Smooth muscle cell (in vitro differentiated cells): ENCODE results near the gene ZDBF2. TPM values are rescaled to one million over a fixed set of nuclear protein-coding genes. Genes with fewer than 3 reads are reported as not detected.

Experiments used
- DNase-seq: peaks from one replicate; lab custom pipeline; 2025; ENCODE audit not compliant: unreplicated experiment; lab: John Stamatoyannopoulos, UW
- H2AFZ ChIP-seq: fragments of 200-600 bp; sonication (generic); 2 replicates; pipeline ENCODE4 v1.6.0; 2016; ENCODE audit warnings: antibody characterized with exemption, low read depth, mild to moderate bottlenecking
- H3F3A ChIP-seq: fragments of 200-600 bp; sonication (generic); 2 replicates; pipeline ENCODE4 v1.6.0; 2017; ENCODE audit warnings: antibody characterized with exemption, low read depth
- H3K27ac ChIP-seq: fragments of 200-600 bp; sonication (generic); 2 replicates; pipeline ENCODE4 v1.5.1; 2016; ENCODE audit warnings: low read depth, mild to moderate bottlenecking
- H3K27me3 ChIP-seq: fragments of 200-600 bp; sonication (generic); 2 replicates; pipeline ENCODE4 v1.6.1; 2016; ENCODE audit warnings: low read depth, mild to moderate bottlenecking
- H3K36me3 ChIP-seq: fragments of 200-600 bp; sonication (generic); 2 replicates; pipeline ENCODE4 v1.5.1; 2016; ENCODE audit warnings: low read depth
- H3K4me1 ChIP-seq: fragments of 200-600 bp; sonication (generic); 2 replicates; pipeline ENCODE4 v1.5.1; 2016; ENCODE audit warnings: low read depth
- H3K4me2 ChIP-seq: fragments of 200-600 bp; sonication (generic); 2 replicates; pipeline ENCODE4 v1.6.0; 2016; ENCODE audit warnings: mild to moderate bottlenecking
- H3K4me3 ChIP-seq: fragments of 200-600 bp; sonication (generic); 2 replicates; pipeline ENCODE4 v1.5.1; 2016; ENCODE audit warnings: mild to moderate bottlenecking
- H3K79me2 ChIP-seq: fragments of 200-600 bp; sonication (generic); 2 replicates; pipeline ENCODE4 v1.6.0; 2016; ENCODE audit warnings: low read depth, mild to moderate bottlenecking
- H3K9ac ChIP-seq: fragments of 200-600 bp; sonication (generic); 2 replicates; pipeline ENCODE4 v1.6.0; 2016; ENCODE audit warnings: low read depth
- H3K9me3 ChIP-seq: fragments of 200-600 bp; sonication (generic); replicated peaks from 2 replicates; pipeline ENCODE4 v1.5.1; 2016; ENCODE audit warnings: low read depth
- H4K20me1 ChIP-seq: fragments of 200-600 bp; sonication (generic); 2 replicates; pipeline ENCODE4 v1.6.0; 2016; ENCODE audit warnings: low read depth
- WGBS: methylation state at CpG from one replicate; pipeline ENCODE4 v1.1.7; 2016; ENCODE audit warnings: low lambda C conversion rate; 5-methylcytosine and 5-hydroxymethylcytosine counted together
- polyA plus RNA-seq: library from polyadenylated mRNA; unstranded; fragments of >200 nt; fragmentation: Nextera tagmentation; extraction: Ambion mirVana; gene quantifications from 2 replicates; pipeline ENCODE4 v1.2.1, GENCODE V29; 2016
- total RNA-seq: library from RNA; depleted of rRNA; stranded (reverse); fragments of >200 nt; gene quantifications from 2 replicates; pipeline ENCODE4 v1.2.3, GENCODE V29; 2014
- TF ChIP-seq, protein P1 (sequence below): fragments of 200-600 bp; sonication (generic); IDR thresholded peaks from 2 replicates; pipeline ENCODE4 v1.5.1; 2017; ENCODE audit warnings: borderline replicate concordance, mild to moderate bottlenecking, antibody characterized with exemption; ENCODE audit not compliant: insufficient read depth, poor library complexity, severe bottlenecking

Gene ZDBF2
- total and polyA plus RNA-seq, 2 experiments from 2014 or later: 2.8 to 22.7 TPM

GRCh38 chr2:206343144-206343543 lies 68.7 kb downstream of the ZDBF2 start:
- Histone ChIP-seq H3K27me3 (no peaks in the 10 kb centered on the region), H3K79me2 (no peaks in the 10 kb centered on the region), H3K9ac (no peak overlapping the region), H3K36me3 (no peaks in the 10 kb centered on the region), H3K4me2 (no peak overlapping the region), H3K9me3 (no peaks in the 10 kb centered on the region), H3K4me1 (no peaks in the 10 kb centered on the region), H2AFZ (no peak overlapping the region), H3K4me3 (no peak overlapping the region), H4K20me1 (no peaks in the 10 kb centered on the region), H3F3A (no peaks in the 10 kb centered on the region), H3K27ac (no peak overlapping the region)
- TF ChIP-seq, protein P1, sequence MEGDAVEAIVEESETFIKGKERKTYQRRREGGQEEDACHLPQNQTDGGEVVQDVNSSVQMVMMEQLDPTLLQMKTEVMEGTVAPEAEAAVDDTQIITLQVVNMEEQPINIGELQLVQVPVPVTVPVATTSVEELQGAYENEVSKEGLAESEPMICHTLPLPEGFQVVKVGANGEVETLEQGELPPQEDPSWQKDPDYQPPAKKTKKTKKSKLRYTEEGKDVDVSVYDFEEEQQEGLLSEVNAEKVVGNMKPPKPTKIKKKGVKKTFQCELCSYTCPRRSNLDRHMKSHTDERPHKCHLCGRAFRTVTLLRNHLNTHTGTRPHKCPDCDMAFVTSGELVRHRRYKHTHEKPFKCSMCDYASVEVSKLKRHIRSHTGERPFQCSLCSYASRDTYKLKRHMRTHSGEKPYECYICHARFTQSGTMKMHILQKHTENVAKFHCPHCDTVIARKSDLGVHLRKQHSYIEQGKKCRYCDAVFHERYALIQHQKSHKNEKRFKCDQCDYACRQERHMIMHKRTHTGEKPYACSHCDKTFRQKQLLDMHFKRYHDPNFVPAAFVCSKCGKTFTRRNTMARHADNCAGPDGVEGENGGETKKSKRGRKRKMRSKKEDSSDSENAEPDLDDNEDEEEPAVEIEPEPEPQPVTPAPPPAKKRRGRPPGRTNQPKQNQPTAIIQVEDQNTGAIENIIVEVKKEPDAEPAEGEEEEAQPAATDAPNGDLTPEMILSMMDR: no peak
- no peak for DNase-seq
- WGBS: 94% methylated on average over 4 of the region's 4 CpGs

GRCh38 chr2:206343816-206344215 lies 69.4 kb downstream of the ZDBF2 start:
- Histone ChIP-seq H3K36me3 (no peaks in the 10 kb centered on the region), H3K27ac (no peak overlapping the region), H3F3A (no peaks in the 10 kb centered on the region), H3K4me2 (no peak overlapping the region), H3K9me3 (no peaks in the 10 kb centered on the region), H3K4me3 (no peak overlapping the region), H3K79me2 (no peaks in the 10 kb centered on the region), H3K4me1 (no peaks in the 10 kb centered on the region), H4K20me1 (no peaks in the 10 kb centered on the region), H2AFZ (no peak overlapping the region), H3K9ac (no peak overlapping the region), H3K27me3 (no peaks in the 10 kb centered on the region)
- DNase-seq: no peak
- 88% methylated on average over 1 of the region's 1 CpG for WGBS
- TF ChIP-seq, protein P1: no peak

- Histone ChIP-seq H3K9ac (no peak overlapping the region), H3K36me3 (no peaks in the 10 kb centered on the region), H3K9me3 (no peaks in the 10 kb centered on the region), H2AFZ (no peak overlapping the region), H4K20me1 (no peaks in the 10 kb centered on the region), H3F3A (no peaks in the 10 kb centered on the region), H3K4me2 (no peak overlapping the region), H3K27me3 (no peaks in the 10 kb centered on the region), H3K79me2 (no peaks in the 10 kb centered on the region), H3K27ac (no peak overlapping the region), H3K4me1 (no peaks in the 10 kb centered on the region), H3K4me3 (no peak overlapping the region)
- 86% methylated on average over 3 of the region's 3 CpGs for WGBS
- TF ChIP-seq, protein P1: no peak
- DNase-seq: no peak
These were observed 71.1 kb downstream of the ZDBF2 start for GRCh38 chr2:206345606-206346005.

GRCh38 chr2:206349375-206349774 lies 74.9 kb downstream of the ZDBF2 start:
- 80% methylated on average over 3 of the region's 3 CpGs for WGBS
- Histone ChIP-seq H3K4me3 (no peak overlapping the region), H3K4me2 (no peak overlapping the region), H3K9ac (no peak overlapping the region), H3K27me3 (no peaks in the 10 kb centered on the region), H3K79me2 (no peaks in the 10 kb centered on the region), H3F3A (no peaks in the 10 kb centered on the region), H2AFZ (no peak overlapping the region), H3K9me3 (no peaks in the 10 kb centered on the region), H4K20me1 (no peaks in the 10 kb centered on the region), H3K36me3 (no peaks in the 10 kb centered on the region), H3K4me1 (no peaks in the 10 kb centered on the region), H3K27ac (no peak overlapping the region)
- TF ChIP-seq, protein P1: no peak
- no peak for DNase-seq
